DMS153 (cell line): ENCODE results near the gene SALL2.
"Not testable (repeated sequence)": the region's sequence is repeated elsewhere in the genome, so short reads cannot be mapped to it uniquely, and the experiment has no call there.

ENCODE experiments used
- DNase-seq: peaks from one replicate; lab custom pipeline; 2025; lab: John Stamatoyannopoulos, UW

The SALL2 gene

DNA sequence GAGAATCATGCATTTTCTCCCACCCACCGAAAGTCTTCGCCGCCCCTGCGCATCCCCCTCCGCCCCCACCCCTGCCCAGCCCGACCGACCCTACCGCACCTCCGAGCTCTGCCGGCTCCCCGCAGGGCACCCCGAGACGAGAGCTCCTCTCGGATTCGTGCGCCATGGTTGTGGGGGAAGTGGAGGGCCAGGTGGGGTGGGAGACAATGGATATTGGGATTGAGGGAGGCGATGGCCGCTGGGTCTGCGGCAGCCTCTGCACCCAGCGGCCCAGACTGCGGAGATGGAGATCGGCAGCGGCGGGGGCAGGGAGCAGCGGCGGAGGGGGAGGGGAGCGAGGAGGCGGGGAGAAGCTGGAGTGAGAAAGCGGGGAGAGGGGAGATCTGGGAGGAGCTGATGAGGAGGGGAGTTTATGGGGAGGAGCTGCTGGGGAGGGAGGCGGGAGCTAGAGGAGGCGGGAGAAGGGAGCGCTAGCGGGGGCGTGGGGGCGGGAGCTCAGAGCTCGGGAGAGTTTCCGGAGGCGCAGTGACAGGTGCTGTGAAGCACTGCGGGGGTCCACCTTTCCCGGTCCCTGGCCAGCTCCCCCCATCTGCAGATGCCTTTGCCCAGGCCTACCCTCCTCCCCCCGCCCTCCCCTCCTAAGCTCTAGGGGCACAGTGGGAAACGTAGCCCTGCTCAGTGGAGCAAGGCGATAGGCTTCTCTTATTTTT lies at the start of gene SALL2:
Gene SALL2, minus strand, starts transcription at position 385 of the 710 bp plus-strand sequence. Its CDS starts 219 bp downstream, at position 166.
- peak; percentile 88 for DNase-seq

DNA sequence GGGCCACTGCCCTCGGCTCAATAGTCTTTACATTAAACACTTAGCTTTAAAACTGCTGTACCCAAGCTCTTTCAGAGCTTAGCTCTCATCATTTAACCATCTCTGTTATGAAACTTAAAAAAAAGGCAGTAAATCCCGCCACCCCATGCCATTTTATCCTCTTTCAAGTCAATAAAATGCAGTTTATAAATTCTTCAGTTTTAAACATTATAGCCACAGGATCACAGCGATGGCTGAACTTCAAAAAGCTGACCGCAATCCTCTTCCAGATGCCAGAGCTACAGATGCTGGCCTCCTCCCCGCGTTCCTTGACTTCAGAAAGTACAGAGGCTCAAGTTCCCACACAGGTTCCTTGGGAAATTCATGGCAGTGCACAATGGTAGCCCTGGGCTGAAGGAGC lies 49.5 kb upstream of the SALL2 start:
- DNase-seq: no peak

DNA sequence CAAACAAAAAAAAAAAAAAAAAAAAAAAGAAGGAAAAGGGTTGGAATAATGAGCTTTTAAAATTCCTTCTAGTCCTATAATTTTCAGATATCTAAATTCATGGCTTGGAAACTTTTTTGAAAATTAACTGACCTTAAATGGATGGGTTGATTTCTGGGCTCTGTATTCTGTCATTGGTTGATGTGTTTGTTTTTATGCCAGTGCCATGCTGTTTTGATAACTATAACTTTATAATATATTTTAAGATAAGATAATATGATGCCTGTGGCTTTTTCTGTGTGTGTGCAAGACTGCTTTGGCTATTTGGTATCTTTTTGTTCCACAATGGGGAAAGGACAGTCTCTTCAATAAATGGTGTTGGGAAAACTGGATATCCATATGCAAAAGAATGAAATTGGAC lies 46.5 kb upstream of the SALL2 start:
- no peak for DNase-seq

DNA sequence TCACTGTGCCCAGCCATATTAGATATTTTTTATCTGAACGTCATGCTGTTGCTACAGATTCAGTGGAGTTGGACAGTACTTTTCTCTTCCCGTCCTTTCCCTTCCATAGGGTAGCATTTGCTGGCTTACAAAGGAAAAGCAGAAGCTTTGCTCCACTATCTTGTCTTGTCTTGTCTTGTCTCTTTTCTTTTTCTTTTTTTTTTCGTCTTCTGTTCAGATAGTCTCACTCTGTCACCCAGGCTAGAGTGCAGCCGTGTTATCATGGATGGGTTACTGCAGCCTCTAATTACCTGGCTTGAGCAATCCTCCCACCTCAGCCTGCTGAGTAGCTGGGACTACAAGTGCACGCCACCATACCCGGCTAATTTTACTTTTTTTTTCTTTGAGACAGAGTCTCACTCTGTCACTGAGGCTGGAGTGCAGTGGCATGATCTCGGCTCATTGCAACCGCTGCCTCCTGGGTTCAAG lies 32.6 kb upstream of the SALL2 start:
- no peak for DNase-seq

DNA sequence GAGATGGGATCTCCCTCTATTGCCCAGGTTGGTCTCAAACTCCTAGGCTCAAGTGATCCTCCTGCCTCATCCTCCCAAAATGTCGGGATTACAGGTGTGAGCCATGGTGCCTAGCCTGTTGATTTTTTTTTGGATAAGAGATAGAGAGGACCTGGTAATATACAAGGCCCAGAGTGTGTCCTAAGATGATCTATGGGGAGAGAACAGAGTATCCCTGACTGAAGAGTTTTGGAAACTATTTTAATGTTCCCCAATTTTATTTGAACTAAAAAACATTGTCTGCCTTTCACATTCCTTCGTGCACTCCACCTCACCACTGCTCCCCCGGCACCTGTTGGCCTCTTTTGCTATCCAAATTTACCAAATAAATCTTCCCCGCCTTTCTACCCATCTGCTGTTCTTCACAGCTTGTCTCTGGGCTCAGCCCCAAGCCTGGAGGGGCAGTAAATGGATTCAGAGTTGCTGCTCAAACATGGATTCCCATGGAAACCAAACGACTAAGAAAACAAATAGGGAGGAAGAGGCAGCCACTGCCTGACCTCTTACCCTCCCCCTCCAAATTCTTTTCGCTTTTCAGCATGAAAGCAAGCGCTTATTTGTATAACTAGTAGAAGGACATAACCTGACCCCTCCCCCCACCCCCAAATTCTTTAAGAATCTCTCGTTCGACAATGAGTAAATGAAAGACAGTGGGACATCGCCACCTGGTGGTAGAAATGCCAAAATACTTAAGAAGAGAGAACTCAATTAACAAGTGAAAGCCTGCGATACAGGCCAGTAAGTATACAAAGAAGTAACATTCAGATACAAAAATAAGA lies 31.1 kb upstream of the SALL2 start:
- DNase-seq: peak; percentile 80

DNA sequence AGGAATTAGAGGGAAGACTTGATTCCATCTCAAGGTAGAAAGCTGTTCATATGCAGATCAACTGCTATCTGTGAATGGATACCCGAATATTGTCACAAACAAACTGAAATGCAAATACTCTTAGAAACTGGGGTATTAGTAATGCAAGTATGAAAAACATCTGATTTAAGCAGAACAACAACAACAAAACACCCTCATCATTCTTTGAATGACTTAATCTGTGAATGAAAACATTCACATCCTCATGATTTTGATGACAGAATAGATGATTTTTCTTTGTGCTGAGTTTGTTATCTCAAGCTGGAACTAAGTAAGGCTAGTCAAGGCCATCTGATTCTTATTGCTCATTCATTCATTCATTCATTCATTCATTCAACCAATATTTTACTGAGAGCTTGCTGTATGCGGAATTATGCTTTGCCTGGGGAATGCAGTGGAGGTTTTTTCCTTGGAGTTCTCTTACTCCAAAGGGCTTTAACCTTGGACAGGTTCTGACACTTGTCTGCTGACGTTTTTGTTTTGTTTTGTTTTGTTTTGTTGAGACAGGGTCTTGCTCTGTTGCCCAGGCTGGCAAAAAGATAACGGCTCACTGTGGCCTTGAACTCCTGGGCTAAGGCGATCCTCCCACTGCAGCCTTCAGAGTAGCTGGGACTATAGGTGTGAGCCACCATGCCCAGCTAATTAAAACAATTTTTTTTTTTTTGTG lies 30.4 kb upstream of the SALL2 start:
- DNase-seq: no peak

DNA sequence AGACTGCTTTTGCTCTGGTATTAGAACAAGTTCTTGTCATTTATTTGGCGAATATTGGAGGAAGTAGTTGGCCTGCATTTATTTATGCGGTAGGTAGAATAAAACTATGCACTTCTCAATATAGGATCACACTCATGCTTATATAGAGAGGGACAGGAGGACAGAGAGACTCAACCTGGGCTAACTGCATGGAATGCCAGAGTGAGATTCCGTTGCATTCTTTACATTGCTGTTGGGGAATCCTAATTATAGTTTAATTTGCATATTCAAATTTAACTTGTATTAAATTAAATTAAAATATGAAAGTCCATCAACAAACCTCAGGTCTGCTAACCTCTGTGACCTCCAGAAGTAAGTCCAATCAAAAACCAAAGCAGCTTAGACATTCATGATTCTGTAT lies 27.1 kb upstream of the SALL2 start:
- no peak for DNase-seq

DNA sequence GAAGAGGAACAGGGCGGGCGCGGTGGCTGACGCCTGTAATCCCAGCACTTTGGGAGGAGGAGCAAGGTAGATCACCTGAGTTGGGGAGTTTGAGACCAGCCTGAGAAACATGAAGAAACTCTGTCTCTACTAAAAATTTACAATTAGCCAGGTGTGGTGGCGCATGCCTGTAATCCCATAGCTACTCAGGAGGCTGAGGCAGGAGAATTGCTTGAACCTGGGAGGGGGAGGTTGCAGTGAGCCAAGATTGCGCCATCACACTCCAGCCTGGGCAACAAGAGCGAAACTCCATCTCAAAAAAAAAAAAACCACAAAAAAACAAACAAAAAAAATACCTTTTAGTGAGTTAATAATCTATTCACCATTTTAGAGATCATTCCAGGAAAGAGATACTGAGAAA lies 18.4 kb upstream of the SALL2 start:
- not testable (repeated sequence) for DNase-seq

DNA sequence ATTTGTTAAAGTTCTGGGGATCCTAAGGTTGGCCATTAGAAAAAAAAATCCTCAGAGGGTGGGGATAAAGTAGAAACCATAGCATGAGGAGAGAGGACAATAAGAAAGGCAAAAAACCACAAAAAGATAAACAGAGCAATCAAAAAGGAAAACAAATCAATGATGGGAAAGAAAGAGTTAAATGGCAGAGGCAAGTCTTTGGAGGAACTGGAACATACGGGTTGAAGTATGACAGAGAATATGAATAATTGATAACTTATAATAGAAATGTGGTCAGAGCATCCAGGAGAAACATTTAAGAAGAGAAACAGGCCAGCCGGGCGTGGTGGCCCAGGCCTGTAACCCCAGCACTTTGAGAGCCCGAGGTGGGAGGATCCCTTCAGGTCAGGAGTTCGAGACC lies 17.8 kb upstream of the SALL2 start:
- no peak for DNase-seq

DNA sequence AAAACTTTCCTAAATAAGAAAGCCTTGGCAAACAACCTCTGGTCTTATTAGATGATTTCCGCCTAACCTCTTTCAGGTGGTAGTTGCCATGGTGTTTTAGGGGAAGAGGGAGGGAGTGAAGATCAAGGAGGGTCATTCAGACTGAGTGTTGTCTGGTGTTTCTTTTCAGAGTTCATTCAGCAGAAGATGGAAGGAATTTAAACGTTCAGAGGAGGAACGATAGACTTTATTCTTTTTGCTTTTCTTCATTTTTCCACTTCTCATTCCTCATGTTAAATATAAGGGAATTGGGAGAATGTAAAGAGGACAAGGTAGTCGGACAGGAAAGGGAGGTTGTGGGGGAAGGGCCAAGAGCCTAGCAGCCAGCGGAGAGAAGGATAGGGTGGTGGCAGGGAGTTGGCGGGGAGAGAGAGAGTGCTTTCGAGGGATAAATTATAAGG lies 17.4 kb upstream of the SALL2 start:
- DNase-seq: peak; percentile 4

DNA sequence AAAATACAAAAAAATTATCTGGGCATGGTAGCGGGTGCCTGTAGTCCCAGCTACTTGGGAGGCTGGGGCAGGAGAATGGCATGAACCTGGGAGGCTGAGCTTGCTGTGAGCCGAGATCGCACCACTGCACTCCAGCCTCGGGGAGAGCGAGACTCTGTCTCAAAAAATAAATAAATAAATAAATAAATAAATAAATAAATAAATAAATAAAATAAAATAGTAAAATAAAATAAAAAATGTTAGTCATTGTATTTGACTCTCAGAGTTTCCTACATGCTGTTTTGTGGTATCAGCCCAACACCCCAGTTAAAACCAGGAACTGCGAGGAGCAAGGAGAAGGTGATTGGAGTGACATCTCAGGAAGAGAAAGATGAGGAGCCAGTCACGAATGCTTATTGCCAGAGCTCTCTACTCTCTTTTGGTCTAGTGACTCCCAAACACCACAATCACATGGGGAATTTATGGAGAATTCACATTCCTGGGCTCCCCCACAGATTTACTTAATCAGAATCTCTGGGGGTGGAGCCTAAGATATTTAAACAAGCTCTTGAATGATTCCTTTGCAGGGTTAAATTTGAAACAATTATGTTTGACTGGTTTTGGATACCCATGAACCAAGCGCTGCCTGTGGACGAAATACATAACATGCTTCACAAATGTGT lies 15.4 kb upstream of the SALL2 start:
- DNase-seq: no peak

DNA sequence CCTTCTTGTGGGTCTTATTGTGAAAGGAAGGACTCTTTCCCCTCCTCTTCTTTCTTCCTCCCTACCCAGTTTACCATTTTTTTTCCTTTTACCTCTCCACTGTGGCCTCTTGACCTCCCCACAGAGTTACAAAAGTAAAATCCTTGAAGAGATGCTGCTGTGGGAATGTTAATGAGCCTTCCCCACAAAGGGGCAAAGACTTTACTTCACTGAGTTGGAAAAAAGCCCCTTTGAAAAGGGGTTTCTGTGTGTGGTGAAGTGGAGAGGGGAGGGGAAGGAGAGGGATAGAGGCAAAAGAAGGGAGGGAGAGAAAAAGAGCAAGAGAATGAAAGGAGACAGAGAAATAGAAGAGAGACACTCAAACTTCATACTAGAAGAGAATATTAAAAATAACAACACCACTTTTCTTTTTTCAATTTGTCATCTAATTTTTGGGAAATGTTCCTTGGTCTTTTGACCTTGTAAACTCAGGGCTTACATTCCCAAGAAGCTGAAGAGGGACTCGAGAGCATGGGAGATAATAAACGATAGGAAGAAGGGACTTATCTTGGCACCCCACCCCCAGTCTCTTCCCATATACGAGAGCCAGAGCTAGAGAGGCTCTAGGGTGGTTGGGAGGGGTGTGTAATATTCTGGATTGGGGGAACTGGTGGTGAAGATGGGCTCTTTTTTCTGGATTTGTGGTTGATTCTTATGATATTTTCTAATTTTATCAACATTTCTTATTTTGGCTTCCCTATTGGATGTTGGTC lies 13.2 kb upstream of the SALL2 start:
- DNase-seq: no peak

DNA sequence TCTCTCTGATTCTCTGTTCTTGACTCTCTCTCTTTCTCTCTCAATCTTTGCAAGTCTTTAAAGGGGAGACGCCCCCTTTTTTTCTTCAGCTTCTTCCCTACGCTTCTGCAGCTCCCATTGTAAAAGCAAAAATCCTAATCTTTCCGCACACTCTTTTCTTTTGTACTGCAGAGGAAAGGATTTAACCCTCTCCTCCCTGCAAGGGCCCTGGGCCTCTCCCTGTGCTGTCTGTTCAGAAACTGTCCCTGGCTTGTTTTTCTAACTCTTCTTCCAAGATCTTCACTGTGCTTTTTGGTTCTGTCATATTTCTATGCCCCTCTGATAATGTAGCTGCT lies 10.9 kb upstream of the SALL2 start:
- no peak for DNase-seq

DNA sequence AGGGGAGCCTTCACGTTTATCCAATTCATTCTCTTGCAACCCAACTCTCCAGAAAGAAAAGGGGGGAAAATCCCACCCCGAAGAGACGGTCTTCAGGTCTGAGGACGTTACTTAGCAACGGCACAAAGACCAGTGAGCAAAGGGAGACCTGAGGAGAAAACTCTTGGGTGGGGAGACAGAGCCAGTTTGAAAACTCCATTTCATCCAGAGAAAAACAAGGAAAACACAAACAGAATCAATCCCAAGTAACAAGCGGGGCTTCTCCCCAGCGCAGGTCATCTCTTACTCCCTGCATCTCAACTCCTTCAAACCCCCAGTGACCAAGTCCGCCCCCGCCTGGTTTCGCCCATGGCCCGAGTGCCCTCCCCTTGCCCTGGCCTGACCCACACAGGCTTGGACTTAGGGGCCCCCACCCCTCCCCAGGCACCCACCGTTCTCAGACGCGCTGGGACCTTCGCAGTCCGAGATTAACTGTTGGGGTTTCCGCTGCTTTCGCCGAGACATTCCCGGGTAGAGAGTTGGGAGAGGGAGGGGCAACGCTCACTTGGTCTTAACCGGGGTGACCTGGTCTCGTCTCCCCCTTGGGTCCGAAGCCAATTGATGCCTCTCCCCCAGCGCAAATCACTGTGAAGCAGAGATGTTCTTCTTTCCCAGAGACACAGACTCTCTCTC lies 10.4 kb upstream of the SALL2 start:
- DNase-seq: no peak

DNA sequence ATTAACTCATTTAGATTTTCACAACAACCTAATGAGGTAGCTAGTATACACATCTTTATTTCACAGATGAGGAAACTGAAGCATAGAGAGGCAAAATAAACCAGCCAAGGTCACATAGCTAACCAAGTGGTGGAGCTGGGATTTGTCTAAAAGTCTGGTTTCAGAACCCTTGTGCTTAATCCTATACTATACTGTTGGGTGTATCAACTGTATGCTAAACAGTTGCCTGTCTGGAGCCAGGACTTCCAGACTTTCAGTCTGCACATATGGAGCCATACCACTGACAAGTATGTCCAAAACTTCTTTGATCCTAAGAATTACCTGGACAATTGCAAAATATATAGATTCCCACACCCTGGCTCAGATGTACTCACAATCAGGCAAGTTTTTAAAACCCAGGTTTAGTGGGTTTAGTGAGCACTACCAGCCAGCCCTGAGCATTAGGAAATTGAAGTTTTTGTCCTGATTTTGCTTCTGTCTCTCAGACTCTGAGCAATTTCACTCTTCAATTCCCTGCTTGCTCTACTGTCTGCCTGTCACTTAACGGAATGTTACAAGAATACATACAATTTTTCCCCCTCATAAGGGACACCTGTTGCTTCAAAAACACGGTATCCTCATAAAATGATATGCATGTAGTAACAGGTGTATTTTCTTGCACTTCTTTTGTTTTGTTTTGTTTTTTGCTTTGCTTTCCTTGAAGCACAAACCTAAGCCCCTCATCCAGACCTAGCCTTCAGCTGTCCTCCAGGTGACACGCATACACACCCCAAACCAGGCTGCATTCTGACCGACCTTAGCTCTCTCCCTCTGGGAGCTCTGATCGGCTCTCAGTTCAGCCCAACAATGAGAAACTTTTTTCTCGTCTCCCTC lies 9.6 kb upstream of the SALL2 start:
- DNase-seq: no peak

DNA sequence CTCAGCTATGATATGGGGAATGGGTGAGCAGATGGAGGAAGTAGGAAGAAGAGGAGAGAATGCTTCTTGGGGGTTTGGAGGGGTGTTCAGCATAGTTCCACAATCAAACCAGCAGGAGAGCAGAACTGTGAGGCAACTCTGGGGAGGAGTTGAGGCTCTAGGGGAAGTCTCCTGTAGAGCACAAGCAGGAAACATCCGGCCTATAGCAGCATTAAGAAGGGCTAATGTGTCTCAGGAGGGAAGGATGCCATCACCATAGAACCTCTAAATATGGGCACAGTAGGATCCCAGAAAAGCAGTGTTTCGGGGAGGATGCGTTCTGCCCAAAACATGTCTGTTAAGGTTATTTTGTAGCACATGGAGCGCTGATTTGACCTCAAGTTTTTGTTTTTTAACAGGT lies 8.4 kb upstream of the SALL2 start:
- no peak for DNase-seq

DNA sequence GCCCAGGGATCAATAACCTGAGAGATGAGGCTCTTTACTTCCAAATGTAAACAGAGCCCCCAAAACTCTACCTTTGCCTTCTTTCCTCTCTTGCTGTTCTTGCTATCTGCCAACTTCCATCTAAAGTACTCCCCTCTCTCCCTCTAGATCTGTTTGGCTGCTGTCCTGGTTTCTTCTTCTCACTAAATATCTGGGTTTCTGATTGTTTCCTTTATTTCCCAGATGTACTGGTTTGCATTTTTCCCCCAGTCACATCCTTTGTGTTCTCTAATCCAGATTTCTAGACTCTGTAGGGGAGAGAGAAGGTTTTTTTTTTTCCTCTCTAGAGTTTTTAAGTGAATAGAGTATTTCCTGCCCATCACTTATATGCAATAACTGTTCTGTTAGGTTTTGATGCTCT lies 7.1 kb upstream of the SALL2 start:
- no peak for DNase-seq

DNA sequence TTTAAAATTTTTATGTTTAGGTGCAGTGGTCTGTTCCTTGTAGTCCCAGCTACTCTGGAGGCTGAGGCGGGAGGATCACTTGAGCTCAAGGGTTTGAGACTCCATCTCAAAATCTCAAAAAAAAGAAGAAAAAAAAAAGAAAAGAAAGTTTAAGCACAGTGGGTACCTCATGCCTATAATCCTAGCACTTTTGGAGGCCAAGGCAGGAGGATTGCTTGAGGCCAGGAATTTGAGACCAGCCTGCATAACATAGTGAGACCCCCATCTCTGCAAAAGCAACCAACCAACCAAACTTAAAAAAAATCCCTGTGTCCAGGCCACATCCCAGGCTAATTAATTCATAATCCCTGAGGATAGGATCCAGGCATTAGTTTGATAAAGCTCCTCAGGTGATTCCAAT lies 3.4 kb upstream of the SALL2 start:
- DNase-seq: no peak

DNA sequence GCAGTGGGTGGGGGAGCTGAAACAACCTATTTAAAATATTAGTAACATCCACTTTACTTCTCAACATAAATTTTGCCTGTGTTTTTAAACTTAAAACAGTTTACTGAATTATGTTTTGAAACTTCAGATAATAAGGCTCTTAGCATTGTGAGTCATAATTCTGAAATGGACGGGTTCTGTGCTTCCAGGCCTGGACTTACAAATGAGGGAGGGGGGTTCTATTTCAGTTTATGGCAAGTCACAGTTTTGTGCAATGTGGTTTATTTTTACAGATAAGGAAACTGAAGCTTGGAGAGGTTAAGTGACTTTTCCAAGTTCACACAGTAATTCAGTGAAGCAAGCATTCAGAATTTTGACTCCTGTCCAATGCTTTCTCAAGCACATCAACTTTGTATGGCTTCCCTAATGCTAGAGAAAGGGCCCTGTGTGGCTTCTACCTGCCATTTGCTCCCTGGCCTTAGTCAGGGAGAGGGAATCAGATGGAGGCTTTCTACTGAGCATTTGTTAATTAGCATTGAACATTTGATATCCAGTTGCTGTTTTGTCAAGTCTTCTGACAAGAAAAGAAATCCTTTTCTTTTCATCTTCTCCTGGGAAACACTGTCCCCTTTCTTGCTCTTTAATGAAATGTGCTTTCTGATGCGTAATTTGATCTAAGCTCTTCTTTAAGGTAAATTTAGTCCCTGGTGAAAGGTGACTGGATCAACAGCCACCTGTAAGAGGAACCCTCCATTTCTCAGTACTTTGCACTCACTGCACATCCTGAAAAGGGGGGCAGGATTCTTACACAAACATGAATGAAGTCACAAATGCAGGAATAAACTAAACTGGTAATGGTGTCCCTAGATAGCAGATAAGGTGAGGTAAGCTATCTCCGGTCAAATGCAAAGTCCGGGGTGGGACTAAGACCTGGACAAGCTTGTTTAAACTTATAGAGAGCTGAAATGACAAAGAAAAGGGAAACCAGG lies 2.5 kb upstream of the SALL2 start:
- no peak for DNase-seq
